ENCODE measurements around the gene MSGN1.
A peak's percentile ranks its signal among the peaks of the same experiment; 100 is the strongest.
"Not testable (repeated sequence)": the region's sequence is repeated elsewhere in the genome, so short reads cannot be mapped to it uniquely, and the experiment has no call there.

Gene MSGN1

DNA sequence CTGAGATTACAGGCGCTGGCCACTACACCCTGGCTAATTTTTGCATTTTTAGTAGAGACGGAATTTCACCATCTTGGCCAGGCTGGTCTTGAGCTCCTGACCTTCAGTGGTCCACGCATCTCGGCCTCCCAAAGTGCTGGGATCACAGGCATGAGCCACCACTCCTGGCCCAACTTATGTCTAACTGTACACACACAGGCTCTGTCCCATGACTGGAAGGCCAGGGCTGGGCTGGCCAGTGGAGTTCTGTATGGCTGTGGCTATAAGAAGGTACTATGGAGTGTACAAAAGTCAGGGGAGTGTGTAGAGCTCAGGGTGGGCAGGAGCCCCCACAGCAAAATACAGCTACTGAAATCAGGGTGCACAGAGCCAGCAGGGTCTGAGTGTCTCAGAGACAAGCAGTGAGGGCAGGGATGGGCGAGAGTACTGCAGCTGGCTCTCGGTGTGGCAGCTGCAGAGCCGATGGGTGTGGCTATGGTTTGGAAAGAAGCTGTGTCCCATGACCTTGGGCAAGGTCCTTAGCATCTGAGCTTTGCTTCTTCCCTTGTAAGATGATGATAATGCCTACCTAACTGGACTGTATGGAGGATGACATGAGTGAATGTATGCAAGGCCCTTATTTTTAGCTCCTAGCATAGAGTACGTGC, 10.4 kb upstream of the MSGN1 start:
- no peak for ATAC-seq

GRCh38 chr2:17813010-17813741, 3.1 kb upstream of the MSGN1 start:
- ATAC-seq, result no peak

- ATAC-seq, result peak; percentile 53 to 56
These were observed 2.4 kb upstream of the MSGN1 start for GRCh38 chr2:17813742-17814473.

GRCh38 chr2:17814601-17815000, 1.7 kb upstream of the MSGN1 start:
- no peak for ATAC-seq

GRCh38 chr2:17815468-17816184, 634 bp upstream of the MSGN1 start:
- no peak for ATAC-seq

- no peak for ATAC-seq
These were observed 2.1 kb downstream of the MSGN1 start for GRCh38 chr2:17818235-17818815.

- no peak for ATAC-seq
These were observed 4.8 kb downstream of the MSGN1 start for GRCh38 chr2:17821080-17821479.

DNA sequence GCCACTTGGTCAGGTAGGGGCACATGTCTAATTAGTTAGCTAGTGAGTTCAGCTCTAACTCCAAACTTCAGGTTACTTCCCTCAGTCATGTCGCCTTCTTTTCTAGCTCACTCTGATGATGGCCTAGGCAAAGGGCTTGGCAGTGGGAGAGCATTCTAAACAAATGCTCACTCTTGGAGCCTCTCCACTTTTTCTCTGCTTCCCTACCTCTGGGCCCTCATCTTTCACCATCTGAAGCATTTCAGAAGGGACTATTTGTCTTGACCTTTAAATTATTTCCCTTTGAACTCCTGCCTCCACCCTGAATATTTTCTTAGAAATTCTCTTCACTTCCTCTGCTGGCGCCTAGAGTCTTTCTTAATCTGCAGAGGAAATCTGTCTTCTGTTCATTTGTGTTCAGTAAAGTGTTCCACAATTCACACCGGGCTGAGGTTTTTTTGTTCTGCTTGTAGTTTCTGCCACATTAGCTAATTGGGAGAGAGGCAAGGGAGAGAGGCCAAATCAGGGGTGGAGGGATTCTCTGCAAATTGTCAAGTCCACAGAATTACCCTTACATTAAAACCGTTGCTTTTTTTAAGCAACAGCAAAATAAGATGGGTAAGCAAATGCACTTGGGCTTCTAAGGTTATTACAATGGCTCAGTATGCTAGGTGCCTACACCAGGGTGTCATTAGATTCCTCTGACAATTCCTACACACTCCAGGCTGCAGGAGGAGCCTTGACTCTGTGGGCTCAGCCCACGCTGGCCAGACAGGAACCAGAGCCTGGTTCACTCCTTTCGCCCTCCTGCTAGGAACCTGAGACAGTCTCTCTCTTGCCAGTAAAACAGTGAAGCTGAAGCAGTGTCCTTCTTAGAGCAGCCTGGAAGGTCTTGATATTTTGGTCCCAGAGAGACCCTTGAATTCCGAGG, 5.5 kb downstream of the MSGN1 start:
- ATAC-seq, result no peak

GRCh38 chr2:17822445-17823117, 6.3 kb downstream of the MSGN1 start:
- ATAC-seq, result no peak

- ATAC-seq, result not testable (repeated sequence)
These were observed 7.4 kb downstream of the MSGN1 start for GRCh38 chr2:17823646-17824045.

- ATAC-seq, result no peak
These were observed 11.1 kb downstream of the MSGN1 start for GRCh38 chr2:17827316-17827715.

DNA sequence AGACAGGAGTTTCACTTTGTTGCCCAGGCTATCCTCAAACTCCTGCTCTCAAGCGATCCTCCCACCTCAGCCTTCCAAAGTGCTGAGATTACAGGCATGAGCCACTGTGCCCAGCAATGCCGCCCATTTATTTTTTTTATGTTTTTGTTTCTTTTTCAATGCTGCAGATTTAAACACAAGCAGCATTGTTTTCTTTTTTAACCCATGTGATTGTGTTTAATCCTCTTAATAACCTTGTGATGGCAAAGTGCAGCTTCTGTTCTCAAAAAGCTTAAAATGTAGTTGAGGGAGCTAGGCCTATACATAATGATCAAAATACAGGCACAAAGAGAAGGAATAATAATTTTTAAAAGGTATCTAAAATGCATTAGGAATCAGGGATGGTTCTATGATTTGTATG, 11.5 kb downstream of the MSGN1 start:
- ATAC-seq, result no peak

GRCh38 chr2:17830053-17831034, 14.1 kb downstream of the MSGN1 start:
- ATAC-seq, result peak; percentile 27 to 44

GRCh38 chr2:17835516-17835915, 19.3 kb downstream of the MSGN1 start:
- ATAC-seq, result no peak

DNA sequence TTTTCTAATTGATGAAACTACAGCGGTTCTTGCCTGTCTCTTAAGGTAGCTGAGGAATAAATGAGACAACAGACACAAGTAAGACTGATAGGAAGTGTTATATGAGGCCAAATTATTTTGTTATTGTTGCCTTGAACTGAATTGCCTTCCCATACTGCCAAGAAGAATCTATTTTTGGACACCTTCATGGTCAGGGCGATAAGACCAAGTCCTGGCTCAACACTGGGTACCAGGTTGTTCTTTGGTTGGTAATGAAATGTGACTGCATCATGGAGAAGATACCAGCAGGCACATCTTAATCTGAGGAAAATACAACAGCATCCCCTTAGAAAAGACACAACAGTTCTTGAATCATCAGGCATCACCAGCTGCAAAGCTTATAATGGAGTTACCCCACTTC, 23.7 kb downstream of the MSGN1 start:
- ATAC-seq, result no peak

GRCh38 chr2:17843457-17843856, 27.2 kb downstream of the MSGN1 start:
- ATAC-seq, result no peak

DNA sequence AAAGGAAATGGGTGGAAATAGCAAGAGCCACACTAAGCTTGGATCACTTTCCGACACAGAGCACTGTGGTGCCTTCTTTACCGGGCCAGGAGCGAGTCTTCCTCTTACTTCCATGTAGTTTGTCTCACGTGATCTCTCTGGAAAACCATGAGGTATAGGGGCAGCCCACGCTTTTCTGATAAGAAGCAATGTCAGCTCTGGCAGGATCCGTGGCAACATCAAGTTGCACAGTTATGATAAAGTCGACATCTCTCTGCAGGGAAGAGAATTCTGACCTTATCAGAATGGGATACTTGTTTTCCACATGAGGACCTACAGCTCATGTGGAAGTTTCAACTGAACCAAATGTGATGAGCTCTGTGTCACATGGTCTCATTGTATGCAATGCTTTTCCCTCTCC, 29.5 kb downstream of the MSGN1 start:
- no peak for ATAC-seq

GRCh38 chr2:17846676-17847075, 30.4 kb downstream of the MSGN1 start:
- ATAC-seq, result no peak

GRCh38 chr2:17847236-17847635, 31.0 kb downstream of the MSGN1 start:
- ATAC-seq, result no peak

DNA sequence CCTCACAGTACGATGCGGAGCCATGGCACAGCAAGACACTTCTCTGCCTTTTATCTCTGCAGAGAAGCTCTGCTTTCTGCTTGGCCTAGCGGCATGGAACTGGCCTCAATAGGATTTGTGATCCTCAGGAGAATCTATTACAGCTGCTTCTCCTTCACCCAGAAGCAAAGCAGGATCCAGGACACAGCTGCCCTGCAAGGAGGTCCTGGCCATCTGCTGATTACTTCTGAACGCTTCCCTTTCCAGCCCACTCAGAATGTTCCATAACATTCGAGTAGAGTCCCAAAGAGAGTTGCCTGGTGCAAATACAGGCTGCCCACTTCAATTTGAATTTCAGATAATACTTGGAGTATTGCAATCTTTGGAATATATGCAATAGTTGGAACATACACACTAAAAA, 33.0 kb downstream of the MSGN1 start:
- ATAC-seq, result no peak

Measured in activated CD4-positive, CD25-positive, alpha-beta regulatory T cell treated with anti-CD3 and anti-CD28 coated beads, Interleukin-2, amount 50 U/mL, for 24 hours (primary cell).